GM23338 (cell line): ENCODE measurements around the gene PCDHGB1. TPM values are rescaled to one million over a fixed set of nuclear protein-coding genes. Genes with fewer than 3 reads are reported as not detected.

Experiments used
- ATAC-seq: fragments of 200-7000 bp; cut with Tn5 transposase; 3 replicates; pipeline ENCODE4 v1.9.1; 2020
- DNase-seq: peaks from one replicate; pipeline ENCODE4 v3.0.0-alpha.2; 2015; ENCODE audit warnings: low spot score
- H2AFZ ChIP-seq: fragments of 200-600 bp; sonication (generic); 2 replicates; pipeline ENCODE4 v1.8.0; 2016; ENCODE audit warnings: antibody characterized with exemption, mild to moderate bottlenecking, moderate library complexity
- H3F3A ChIP-seq: fragments of 200-600 bp; sonication (generic); replicated peaks from 2 replicates; pipeline ENCODE4 v1.8.0; 2017; ENCODE audit warnings: antibody characterized with exemption, mixed run types, low read depth
- H3K27ac ChIP-seq: fragments of 200-600 bp; sonication (generic); 2 replicates; pipeline ENCODE4 v1.6.1; 2016; ENCODE audit warnings: low read depth
- H3K27me3 ChIP-seq: fragments of 200-600 bp; sonication (generic); 2 replicates; pipeline ENCODE4 v1.8.0; 2016; ENCODE audit warnings: mild to moderate bottlenecking, mixed run types, moderate library complexity; ENCODE audit not compliant: insufficient read depth
- H3K36me3 ChIP-seq: fragments of 200-600 bp; sonication (generic); 2 replicates; pipeline ENCODE4 v1.8.0; 2016; ENCODE audit warnings: mild to moderate bottlenecking; ENCODE audit not compliant: insufficient read depth
- H3K4me1 ChIP-seq: fragments of 200-600 bp; sonication (generic); 2 replicates; pipeline ENCODE4 v1.8.0; 2016; ENCODE audit warnings: mild to moderate bottlenecking, moderate library complexity; ENCODE audit not compliant: insufficient read depth
- H3K4me2 ChIP-seq: fragments of 200-600 bp; sonication (generic); 2 replicates; pipeline ENCODE4 v1.7.1; 2017; ENCODE audit warnings: mixed run types
- H3K4me3 ChIP-seq: fragments of 200-600 bp; sonication (generic); 2 replicates; pipeline ENCODE4 v1.6.1; 2016; ENCODE audit warnings: mixed run types
- H3K79me2 ChIP-seq: fragments of 200-600 bp; sonication (generic); replicated peaks from 2 replicates; pipeline ENCODE4 v1.8.0; 2017; ENCODE audit warnings: mild to moderate bottlenecking; ENCODE audit not compliant: insufficient read depth
- H3K9me2 ChIP-seq: fragments of 200-600 bp; sonication (generic); 2 replicates; pipeline ENCODE4 v1.8.0; 2017; ENCODE audit not compliant: insufficient read depth
- H4K20me1 ChIP-seq: fragments of 200-600 bp; sonication (generic); replicated peaks from 2 replicates; pipeline ENCODE4 v1.8.0; 2017; ENCODE audit warnings: mild to moderate bottlenecking; ENCODE audit not compliant: insufficient read depth
- H3K27ac Mint-ChIP-seq: 2 replicates; pipeline ENCODE4 v1.8.0; 2020; ENCODE audit warnings: inconsistent platforms, mild to moderate bottlenecking, moderate library complexity, mixed read lengths
- H3K27me3 Mint-ChIP-seq: 3 replicates; pipeline ENCODE4 v1.8.0; 2022; ENCODE audit warnings: low read depth, mild to moderate bottlenecking, moderate library complexity, mixed read lengths, inconsistent platforms; ENCODE audit not compliant: insufficient read depth, poor library complexity
- H3K36me3 Mint-ChIP-seq: 3 replicates; pipeline ENCODE4 v1.8.0; 2021; ENCODE audit warnings: low read depth, mild to moderate bottlenecking, inconsistent platforms, moderate library complexity, mixed read lengths
- H3K4me1 Mint-ChIP-seq: 3 replicates; pipeline ENCODE4 v1.8.0; 2020; ENCODE audit warnings: mild to moderate bottlenecking, inconsistent platforms, mixed read lengths
- H3K4me3 Mint-ChIP-seq: 3 replicates; pipeline ENCODE4 v1.8.0; 2021; ENCODE audit warnings: moderate library complexity, mild to moderate bottlenecking, inconsistent platforms, mixed read lengths
- H3K9me3 Mint-ChIP-seq: 3 replicates; pipeline ENCODE4 v1.8.0; 2020; ENCODE audit warnings: moderate library complexity, mild to moderate bottlenecking, inconsistent platforms, mixed read lengths
- CREB1 ChIP-seq: fragments of 250-450 bp; sonication (Bioruptor Pico); IDR thresholded peaks from 2 replicates; pipeline ENCODE4 v1.5.0; 2020; ENCODE audit warnings: low read depth, mild to moderate bottlenecking, moderate library complexity
- CTCF ChIP-seq, 2 experiments: fragments of 200-600 bp in 1 of 2; sonication (generic) in 1 of 2; conservative IDR thresholded peaks; 2 replicates each; pipeline versions ENCODE4 v1.5.1 to v1.6.1; 2016 to 2017; ENCODE audit warnings: antibody characterized with exemption in 2 of 2, low read depth in 2 of 2, mild to moderate bottlenecking in 2 of 2, moderate library complexity in 1 of 2
- ETS1 ChIP-seq: IDR thresholded peaks from 2 replicates; pipeline ENCODE4 v1.6.1; 2016; ENCODE audit warnings: antibody characterized with exemption
- EZH2 ChIP-seq: fragments of 200-600 bp; sonication (generic); IDR thresholded peaks from one replicate; pipeline ENCODE4 v1.8.0; 2017; ENCODE audit warnings: antibody characterized with exemption, mild to moderate bottlenecking, low read depth; ENCODE audit not compliant: unreplicated experiment
- EZH2phosphoT487 ChIP-seq: fragments of 200-600 bp; sonication (generic); IDR thresholded peaks from one replicate; pipeline ENCODE4 v1.8.1; 2018; ENCODE audit warnings: antibody characterized with exemption; ENCODE audit not compliant: unreplicated experiment
- JUNB ChIP-seq: IDR thresholded peaks from one replicate; pipeline ENCODE4 v1.6.1; 2016; ENCODE audit warnings: antibody characterized with exemption; ENCODE audit not compliant: unreplicated experiment
- NANOG ChIP-seq: IDR thresholded peaks from 2 replicates; pipeline ENCODE4 v1.6.1; 2016; ENCODE audit warnings: antibody characterized with exemption, borderline replicate concordance
- POLR2AphosphoS5 ChIP-seq: IDR thresholded peaks from 2 replicates; pipeline ENCODE4 v1.6.1; 2016; ENCODE audit warnings: antibody characterized with exemption, low read depth
- REST ChIP-seq: IDR thresholded peaks from one replicate; pipeline ENCODE4 v1.6.1; 2018; ENCODE audit warnings: antibody characterized with exemption; ENCODE audit not compliant: unreplicated experiment
- STAT1 ChIP-seq: IDR thresholded peaks from one replicate; pipeline ENCODE4 v1.6.1; 2016; ENCODE audit warnings: antibody characterized with exemption; ENCODE audit not compliant: unreplicated experiment
- ZNF114 ChIP-seq: fragments of 250-450 bp; sonication (Bioruptor Pico); IDR thresholded peaks from 2 replicates; pipeline ENCODE4 v1.5.0; 2020; ENCODE audit warnings: mild to moderate bottlenecking, moderate library complexity
- ZNF331 ChIP-seq: fragments of 250-450 bp; sonication (Bioruptor Pico); IDR thresholded peaks from 2 replicates; pipeline ENCODE4 v1.5.0; 2020; ENCODE audit warnings: low read depth, mild to moderate bottlenecking, moderate library complexity
- polyA plus RNA-seq: library from polyadenylated mRNA; unstranded; fragments of >200 nt; fragmentation: Nextera tagmentation; extraction: Ambion mirVana; gene quantifications from 2 replicates; pipeline ENCODE4 v1.2.1, GENCODE V29; 2016
- total RNA-seq: library from RNA; depleted of rRNA; stranded (reverse); fragments of >200 nt; shearing (Covaris generic); gene quantifications from 2 replicates; pipeline ENCODE4 v1.2.3, GENCODE V29; 2014

PCDHGB1 gene
- total and polyA plus RNA-seq, 2 experiments from 2014 or later, result 0.74 to 9.1 TPM

GRCh38 chr5:141326088-141326854, 23.6 kb upstream of the PCDHGB1 start:
- Histone ChIP-seq H3K4me2 (peak overlapping the region; percentile 72), H3K36me3 (no peaks in the 10 kb centered on the region), H3K9me2 (0 out of 2 replicates have a peak, but pooled peaks cover 6% of the 10 kb centered on the region), H3K27me3 (no peaks in the 10 kb centered on the region), H3K79me2 (no peaks in the 10 kb centered on the region), H3F3A (no peaks in the 10 kb centered on the region), H3K4me1 (no peaks in the 10 kb centered on the region), H3K4me3 (peak overlapping the region; percentile 55), H3K27ac (no peak overlapping the region), H2AFZ (no peak overlapping the region), H4K20me1 (no peaks in the 10 kb centered on the region)
- ATAC-seq (peak; percentile 97), DNase-seq (peak; percentile 88)
- peak overlapping the region; percentile 70 for H3K4me3 Mint-ChIP-seq
- peaks cover 21% of the 10 kb centered on the region for H3K36me3 Mint-ChIP-seq
- H3K27ac Mint-ChIP-seq, result peak overlapping the region; percentile 72; the same call in 1 of the 2 replicates
- H3K4me1 Mint-ChIP-seq, result peaks cover 2% of the 10 kb centered on the region
- peaks cover 41% of the 10 kb centered on the region for H3K9me3 Mint-ChIP-seq
- no peaks in the 10 kb centered on the region for H3K27me3 Mint-ChIP-seq
- TF ChIP-seq JUNB, result no peak
- 0 out of 2 replicates have a peak, but pooled peaks have one; percentile 19 for TF ChIP-seq CREB1 (CRISPR knock-in tag)
- peak; percentile 80 to 84 for TF ChIP-seq CTCF (conservative IDR thresholded peaks at IDR 0.05; ENCODE audit: low read depth in 2 of 2)
- TF ChIP-seq NANOG, result no peak
- peak; percentile 66 for TF ChIP-seq POLR2AphosphoS5

GRCh38 chr5:141328231-141328630, 21.7 kb upstream of the PCDHGB1 start:
- no peak for ATAC-seq
- H3K27me3 ChIP-seq, result no peaks in the 10 kb centered on the region
- no peaks in the 10 kb centered on the region for H4K20me1 ChIP-seq
- no peaks in the 10 kb centered on the region for H3K4me1 ChIP-seq
- 0 out of 2 replicates have a peak, but pooled peaks cover 6% of the 10 kb centered on the region for H3K9me2 ChIP-seq
- DNase-seq, result no peak
- no peak overlapping the region for H3K4me2 ChIP-seq
- Mint-ChIP-seq H3K9me3 (peaks cover 58% of the 10 kb centered on the region), H3K27ac (no peak overlapping the region), H3K36me3 (peaks cover 35% of the 10 kb centered on the region), H3K4me1 (peaks cover 2% of the 10 kb centered on the region), H3K27me3 (peaks cover 4% of the 10 kb centered on the region), H3K4me3 (no peak overlapping the region)
- no peak overlapping the region for H3K4me3 ChIP-seq
- H3F3A ChIP-seq, result no peaks in the 10 kb centered on the region
- no peak overlapping the region for H3K27ac ChIP-seq
- no peaks in the 10 kb centered on the region for H3K79me2 ChIP-seq
- no peak overlapping the region for H2AFZ ChIP-seq
- no peaks in the 10 kb centered on the region for H3K36me3 ChIP-seq
- TF ChIP-seq POLR2AphosphoS5 (no peak), CREB1 (CRISPR knock-in tag) (no peak), ZNF331 (CRISPR knock-in tag) (no peak), STAT1 (no peak), JUNB (no peak), CTCF (conservative IDR thresholded peaks at IDR 0.05; ENCODE audit: low read depth in 2 of 2) (no peak), REST (no peak), ZNF114 (CRISPR knock-in tag) (no peak), EZH2 (no peak), NANOG (no peak), ETS1 (no peak), EZH2phosphoT487 (no peak)
